ENCODE data around the gene MARCKSL1. TPM values are rescaled to one million over a fixed set of nuclear protein-coding genes. Genes with fewer than 3 reads are reported as not detected.
"Not testable (repeated sequence)": the region's sequence is repeated elsewhere in the genome, so short reads cannot be mapped to it uniquely, and the experiment has no call there.

The MARCKSL1 gene
- total RNA-seq, 2 donors from 2014 or later = 484 to 543 TPM

DNA sequence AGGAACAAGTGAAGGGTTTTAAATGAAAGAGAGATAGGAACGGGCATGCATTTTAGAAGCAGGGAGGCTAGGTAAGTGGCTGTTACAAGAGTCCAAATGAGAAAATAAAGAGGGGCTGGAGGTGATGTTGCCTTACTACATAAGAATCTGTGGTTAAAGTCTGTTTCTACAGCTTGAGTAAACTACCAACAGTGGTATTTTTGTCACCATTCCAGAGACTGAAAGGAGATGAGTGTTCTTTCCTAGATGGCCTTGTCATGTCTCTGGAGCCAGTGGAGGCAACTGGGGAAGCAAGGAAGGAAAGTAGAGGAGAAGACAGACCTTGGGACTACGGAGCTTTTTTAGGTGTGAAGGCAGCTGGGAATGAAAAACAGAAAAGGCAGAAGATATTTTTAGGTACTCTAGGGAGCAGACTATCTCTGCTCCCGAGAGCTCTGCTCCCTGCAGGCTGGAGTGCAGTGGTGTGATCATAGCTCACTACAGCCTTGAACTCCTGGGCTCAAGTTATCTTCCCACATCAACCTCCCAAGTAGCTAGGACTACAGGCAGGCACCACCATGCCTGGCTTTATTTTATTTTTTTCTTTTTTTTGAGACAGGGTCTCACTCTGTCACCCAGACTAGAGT, 31.9 kb downstream of the MARCKSL1 start:
- 94 to 96% methylated on average over 3 of the region's 3 CpGs for WGBS, 2 experiments (ENCODE audit: insufficient coverage in 1 of 2, insufficient read length in 1 of 2)
- H3K4me3 Mint-ChIP-seq = no peak overlapping the region
- peaks cover 10% of the 10 kb centered on the region for H3K9me3 Mint-ChIP-seq
- H3K9ac ChIP-seq (ENCODE audit: extremely low read depth, low read length, poor library complexity, severe bottlenecking) = no peak overlapping the region
- H3K27ac Mint-ChIP-seq = no peak overlapping the region
- H3K4me1 Mint-ChIP-seq = peaks cover 7% of the 10 kb centered on the region
- H3K27me3 Mint-ChIP-seq (ENCODE audit: insufficient read depth) = no peaks in the 10 kb centered on the region
- H3K36me3 ChIP-seq (ENCODE audit: control insufficient read depth, insufficient read depth, low read length) = peaks cover 48% of the 10 kb centered on the region
- H3K9me3 ChIP-seq (ENCODE audit: control insufficient read depth, low read length) = peaks cover 25% of the 10 kb centered on the region
- H3K4me1 ChIP-seq (ENCODE audit: control insufficient read depth, insufficient read depth, low read length) = no peaks in the 10 kb centered on the region
- TF ChIP-seq, protein P1, sequence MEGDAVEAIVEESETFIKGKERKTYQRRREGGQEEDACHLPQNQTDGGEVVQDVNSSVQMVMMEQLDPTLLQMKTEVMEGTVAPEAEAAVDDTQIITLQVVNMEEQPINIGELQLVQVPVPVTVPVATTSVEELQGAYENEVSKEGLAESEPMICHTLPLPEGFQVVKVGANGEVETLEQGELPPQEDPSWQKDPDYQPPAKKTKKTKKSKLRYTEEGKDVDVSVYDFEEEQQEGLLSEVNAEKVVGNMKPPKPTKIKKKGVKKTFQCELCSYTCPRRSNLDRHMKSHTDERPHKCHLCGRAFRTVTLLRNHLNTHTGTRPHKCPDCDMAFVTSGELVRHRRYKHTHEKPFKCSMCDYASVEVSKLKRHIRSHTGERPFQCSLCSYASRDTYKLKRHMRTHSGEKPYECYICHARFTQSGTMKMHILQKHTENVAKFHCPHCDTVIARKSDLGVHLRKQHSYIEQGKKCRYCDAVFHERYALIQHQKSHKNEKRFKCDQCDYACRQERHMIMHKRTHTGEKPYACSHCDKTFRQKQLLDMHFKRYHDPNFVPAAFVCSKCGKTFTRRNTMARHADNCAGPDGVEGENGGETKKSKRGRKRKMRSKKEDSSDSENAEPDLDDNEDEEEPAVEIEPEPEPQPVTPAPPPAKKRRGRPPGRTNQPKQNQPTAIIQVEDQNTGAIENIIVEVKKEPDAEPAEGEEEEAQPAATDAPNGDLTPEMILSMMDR (conservative IDR thresholded peaks at IDR 0.05) = no peak
- peaks cover 48% of the 10 kb centered on the region for H3K36me3 Mint-ChIP-seq (ENCODE audit: low read depth)
- no peak overlapping the region for H3K27ac ChIP-seq (ENCODE audit: low read depth, low read length)
- H3K4me3 ChIP-seq (ENCODE audit: low read length) = no peak overlapping the region
- DNase-seq = no peak
- H3K27me3 ChIP-seq (ENCODE audit: control insufficient read depth, insufficient read depth, low read length, poor library complexity, severe bottlenecking) = no peaks in the 10 kb centered on the region

DNA sequence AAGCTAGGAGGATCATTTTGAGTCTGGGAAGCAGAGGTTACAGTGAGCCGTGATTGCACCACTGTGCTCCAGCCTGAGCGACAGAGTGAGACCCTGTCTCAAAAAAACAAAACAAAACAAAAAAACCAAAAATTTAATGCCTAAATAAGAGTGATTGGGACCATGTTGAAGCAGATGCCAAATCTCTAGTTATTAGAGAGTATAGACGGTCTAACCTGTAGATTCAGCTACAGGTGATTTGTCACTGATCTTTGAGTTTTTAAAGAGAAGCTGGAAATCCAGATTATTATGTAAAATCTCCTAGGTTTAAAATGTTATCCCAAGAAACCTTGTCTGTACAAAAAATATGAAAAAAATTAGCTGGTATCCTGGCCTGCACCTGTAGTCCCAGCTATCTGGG, 32.7 kb downstream of the MARCKSL1 start:
- Histone ChIP-seq H3K9ac (ENCODE audit: extremely low read depth, low read length, poor library complexity, severe bottlenecking) (no peak overlapping the region), H3K4me1 (ENCODE audit: control insufficient read depth, insufficient read depth, low read length) (no peaks in the 10 kb centered on the region), H3K9me3 (ENCODE audit: control insufficient read depth, low read length) (peaks cover 25% of the 10 kb centered on the region), H3K36me3 (ENCODE audit: control insufficient read depth, insufficient read depth, low read length) (peaks cover 48% of the 10 kb centered on the region), H3K27me3 (ENCODE audit: control insufficient read depth, insufficient read depth, low read length, poor library complexity, severe bottlenecking) (no peaks in the 10 kb centered on the region), H3K4me3 (ENCODE audit: low read length) (no peak overlapping the region), H3K27ac (ENCODE audit: low read depth, low read length) (no peak overlapping the region)
- H3K4me3 Mint-ChIP-seq = no peak overlapping the region
- DNase-seq = no peak
- TF ChIP-seq, protein P1 (conservative IDR thresholded peaks at IDR 0.05) = no peak
- WGBS, 2 experiments (ENCODE audit: insufficient coverage in 1 of 2, insufficient read length in 1 of 2) = 96 to 100% methylated on average over 1 to 3 of the region's 3 CpGs
- peaks cover 49% of the 10 kb centered on the region for H3K36me3 Mint-ChIP-seq (ENCODE audit: low read depth)
- peaks cover 10% of the 10 kb centered on the region for H3K9me3 Mint-ChIP-seq
- no peaks in the 10 kb centered on the region for H3K27me3 Mint-ChIP-seq (ENCODE audit: insufficient read depth)
- H3K4me1 Mint-ChIP-seq = peaks cover 7% of the 10 kb centered on the region
- no peak overlapping the region for H3K27ac Mint-ChIP-seq

DNA sequence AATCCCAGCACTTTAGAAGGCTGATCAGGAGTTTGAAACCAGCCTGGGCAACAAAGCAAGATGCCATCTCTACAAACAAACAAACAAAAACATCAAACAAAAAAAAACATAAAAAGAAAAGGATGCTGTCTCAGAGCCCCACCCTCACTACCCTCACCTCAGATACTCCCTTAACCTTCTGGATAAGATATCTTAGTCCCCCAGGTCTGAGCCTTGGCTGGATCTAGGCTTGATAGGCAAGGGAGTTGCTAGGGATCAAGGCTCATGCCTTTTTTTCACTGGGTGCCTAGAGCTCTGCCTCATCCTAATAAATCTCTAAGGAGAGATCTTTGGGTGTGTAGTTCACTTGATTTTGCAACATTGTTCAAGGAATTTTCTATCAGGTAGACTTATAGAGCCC, 36.7 kb downstream of the MARCKSL1 start:
- Mint-ChIP-seq H3K4me1 (no peaks in the 10 kb centered on the region), H3K27me3 (ENCODE audit: insufficient read depth) (no peaks in the 10 kb centered on the region), H3K4me3 (no peak overlapping the region), H3K9me3 (peaks cover 3% of the 10 kb centered on the region), H3K27ac (no peak overlapping the region), H3K36me3 (ENCODE audit: low read depth) (peaks cover 41% of the 10 kb centered on the region)
- no peak for DNase-seq
- H3K27ac ChIP-seq (ENCODE audit: low read depth, low read length) = no peak overlapping the region
- H3K4me3 ChIP-seq (ENCODE audit: low read length) = no peak overlapping the region
- no peak overlapping the region for H3K9ac ChIP-seq (ENCODE audit: extremely low read depth, low read length, poor library complexity, severe bottlenecking)
- H3K36me3 ChIP-seq (ENCODE audit: control insufficient read depth, insufficient read depth, low read length) = peaks cover 26% of the 10 kb centered on the region
- H3K27me3 ChIP-seq (ENCODE audit: control insufficient read depth, insufficient read depth, low read length, poor library complexity, severe bottlenecking) = no peaks in the 10 kb centered on the region
- peaks cover 8% of the 10 kb centered on the region for H3K9me3 ChIP-seq (ENCODE audit: control insufficient read depth, low read length)
- TF ChIP-seq, protein P1 (conservative IDR thresholded peaks at IDR 0.05) = no peak
- no peaks in the 10 kb centered on the region for H3K4me1 ChIP-seq (ENCODE audit: control insufficient read depth, insufficient read depth, low read length)

DNA sequence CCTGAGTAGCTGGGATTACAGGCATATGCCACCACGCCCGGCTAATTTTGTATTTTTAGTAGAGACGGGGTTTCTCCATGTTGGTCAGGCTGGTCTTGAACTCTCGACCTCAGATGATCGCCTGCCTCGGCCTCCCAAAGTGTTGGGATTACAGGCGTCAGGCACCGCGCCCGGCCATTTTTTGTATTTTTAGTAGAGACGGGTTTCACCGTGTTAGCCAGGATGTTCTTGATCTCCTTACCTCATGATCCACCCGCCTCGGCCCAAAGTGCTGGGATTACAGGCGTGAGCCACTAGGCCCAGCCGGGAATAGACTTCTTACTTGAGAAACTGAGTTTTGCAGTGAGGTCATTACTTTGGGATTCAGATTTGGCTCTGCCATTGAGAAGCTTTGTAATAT, 37.8 kb downstream of the MARCKSL1 start:
- not testable (repeated sequence) for H3K4me3 Mint-ChIP-seq; H3K9ac ChIP-seq (ENCODE audit: extremely low read depth, low read length, poor library complexity, severe bottlenecking); H3K4me1 ChIP-seq (ENCODE audit: control insufficient read depth, insufficient read depth, low read length); H3K27me3 ChIP-seq (ENCODE audit: control insufficient read depth, insufficient read depth, low read length, poor library complexity, severe bottlenecking); H3K4me3 ChIP-seq (ENCODE audit: low read length); H3K9me3 Mint-ChIP-seq; H3K4me1 Mint-ChIP-seq; DNase-seq; H3K9me3 ChIP-seq (ENCODE audit: control insufficient read depth, low read length); H3K27me3 Mint-ChIP-seq (ENCODE audit: insufficient read depth); H3K27ac Mint-ChIP-seq; H3K27ac ChIP-seq (ENCODE audit: low read depth, low read length)
- peaks cover 30% of the 10 kb centered on the region for H3K36me3 Mint-ChIP-seq (ENCODE audit: low read depth)
- WGBS, 2 experiments (ENCODE audit: insufficient coverage in 1 of 2, insufficient read length in 1 of 2) = 96% methylated on average over 16 of the region's 16 CpGs
- peaks cover 15% of the 10 kb centered on the region for H3K36me3 ChIP-seq (ENCODE audit: control insufficient read depth, insufficient read depth, low read length)

Data from endodermal cell (in vitro differentiated cells).